ENCODE results near the gene CAPS. TPM values are rescaled to one million over a fixed set of nuclear protein-coding genes. Genes with fewer than 3 reads are reported as not detected.

CAPS gene
- total RNA-seq (2021): 32.0 and 41.5 TPM in 2 replicates
- Bru-seq, nascent RNA: percentile 41 among the genes with signal in this experiment
- BruChase-seq, experiment 1, labeled RNA remaining after a 2-hour chase: percentile 59 among the genes with signal in this experiment
- percentile 79 among the genes with signal in this experiment for BruChase-seq, experiment 2, labeled RNA remaining after a 6-hour chase
- long read RNA-seq, transcript CAPS-203 (5 exons, 3,750 nt): major isoform, 40 of 54 reads
- long read RNA-seq, partial matches to known transcripts: 12 of 54 reads
- long read RNA-seq, other reads (novel, unspliced or antisense): 2 of 54 reads

DNA sequence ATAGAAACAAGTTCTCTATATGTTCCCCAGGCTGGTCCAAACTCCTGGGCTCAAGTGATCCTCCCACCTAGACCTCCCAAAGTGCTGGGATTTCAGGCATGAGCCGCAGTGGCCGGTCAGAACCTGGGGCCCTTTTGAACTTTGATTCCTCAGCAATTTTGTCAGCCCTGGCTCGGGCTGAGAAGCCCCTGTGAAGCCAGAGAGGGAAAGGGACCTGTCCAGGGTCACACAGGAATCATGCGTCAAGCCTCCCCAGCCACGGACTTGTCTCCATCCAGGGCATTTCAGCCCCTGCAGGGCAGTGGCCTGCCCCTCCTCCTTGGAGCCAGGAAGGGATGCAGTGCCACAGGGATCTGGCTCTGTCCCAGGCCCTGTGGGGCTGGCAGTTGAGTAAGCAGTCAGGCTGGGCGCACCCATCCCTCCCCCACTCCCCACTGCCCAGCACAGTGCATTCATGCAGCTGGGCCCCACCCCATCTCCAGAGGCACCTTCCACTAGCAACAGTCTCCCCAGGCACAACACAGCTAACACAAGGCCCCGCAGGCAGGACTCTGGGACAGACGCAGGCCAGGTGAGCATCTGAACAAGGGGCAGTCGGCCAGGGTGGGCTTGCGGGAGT is at the start of gene CAPS:
CAPS (plus strand) TSS at position 516 of the 619 bp plus-strand sequence. CDS start 153 bp downstream, outside the sequence.
- Histone ChIP-seq H3K4me2 (peak within 1 kb of the TSS; percentile 86), H3F3A (ENCODE audit: insufficient read depth, low read depth) (no peaks in the 10 kb centered on the region; the same call in none of the 2 replicates), H3K4me1 (replicated peaks; ENCODE audit: insufficient read depth) (peaks cover 24% of the 10 kb centered on the region), H3K27ac (peak within 1 kb of the TSS; percentile 52; the same call in 1 of the 2 replicates), H2AFZ (no peak within 1 kb of the TSS), H3K9me2 (ENCODE audit: insufficient read depth) (no peaks in the 10 kb centered on the region), H3K4me3 (peak within 1 kb of the TSS; percentile 61), H4K20me1 (ENCODE audit: insufficient read depth) (no peaks in the 10 kb centered on the region), H3K9me3 (ENCODE audit: insufficient read depth, low read depth) (no peaks in the 10 kb centered on the region), H3K36me3 (ENCODE audit: low read depth) (no peaks in the 10 kb centered on the region), H3K79me2 (ENCODE audit: low read depth) (no peaks in the 10 kb centered on the region), H3K27me3 (ENCODE audit: insufficient read depth, low read depth) (no peaks in the 10 kb centered on the region)
- DNase-seq: peak; percentile 74 to 85
- POLR2A ChIA-PET (ENCODE audit: unreplicated experiment): interaction anchor here (0.6 kb wide), 1 partner anchor 86 kb away, joined by 5 read pairs; no protein-coding TSS in a partner anchor
- TF ChIP-seq CTCF (conservative IDR thresholded peaks at IDR 0.05): no peak
- TF ChIP-seq EZH2 (IDR thresholded peaks at IDR 0.05; ENCODE audit: low read depth): no peak
- intact Hi-C loops (cut with micrococcal nuclease; ENCODE audit: unreplicated experiment): loop anchor here (1.0 kb wide), 1 partner anchor 10 kb away; the partner anchor contains the start of gene VMAC
- CTCF ChIA-PET: no interaction called here
- BruUV-seq (replicated peaks): no TSS peak

DNA sequence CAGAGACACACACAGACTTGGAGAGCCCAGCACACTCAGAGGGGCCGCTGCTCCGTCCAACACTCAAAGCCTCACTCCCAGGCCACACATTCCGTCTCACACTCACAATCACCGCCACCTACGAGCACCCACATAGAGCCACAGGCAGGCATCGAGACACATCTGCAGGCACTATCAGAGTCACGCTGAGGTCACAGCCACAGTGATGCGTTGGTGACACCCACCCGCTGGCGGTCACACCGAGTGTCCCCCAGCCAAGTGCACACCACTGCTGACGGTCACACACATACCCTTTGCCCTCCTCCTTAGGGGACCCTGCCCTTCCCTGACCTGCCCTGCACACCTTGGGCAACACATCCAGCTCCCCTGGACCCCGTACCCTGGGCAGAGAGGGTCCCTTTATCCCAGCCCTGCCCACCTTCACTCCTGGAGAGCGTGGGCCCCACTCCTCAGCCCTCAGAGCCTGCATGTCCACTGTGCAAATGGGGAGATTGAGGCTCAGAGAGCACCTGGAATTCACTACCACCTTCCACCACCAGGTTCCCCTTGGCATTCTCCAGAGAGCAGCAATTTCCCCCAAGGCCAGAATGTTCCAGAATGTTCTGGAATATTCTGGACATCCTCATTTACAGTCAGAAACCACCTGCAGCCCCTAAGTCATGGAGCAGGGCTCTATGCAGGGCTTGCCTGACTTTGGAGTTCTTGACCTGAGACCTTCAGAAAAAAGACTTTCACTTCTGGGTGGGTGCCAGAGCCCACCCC is 49.1 kb upstream of the CAPS start:
- Histone ChIP-seq H3F3A (ENCODE audit: insufficient read depth, low read depth) (no peaks in the 10 kb centered on the region), H3K9me3 (ENCODE audit: insufficient read depth, low read depth) (no peaks in the 10 kb centered on the region), H3K9me2 (ENCODE audit: insufficient read depth) (no peaks in the 10 kb centered on the region), H3K27me3 (ENCODE audit: insufficient read depth, low read depth) (no peaks in the 10 kb centered on the region), H3K79me2 (ENCODE audit: low read depth) (no peaks in the 10 kb centered on the region), H2AFZ (no peak overlapping the region), H3K4me2 (no peak overlapping the region), H3K4me1 (replicated peaks; ENCODE audit: insufficient read depth) (no peaks in the 10 kb centered on the region), H3K4me3 (no peak overlapping the region), H4K20me1 (ENCODE audit: insufficient read depth) (no peaks in the 10 kb centered on the region), H3K36me3 (ENCODE audit: low read depth) (no peaks in the 10 kb centered on the region), H3K27ac (no peak overlapping the region)
- POLR2A ChIA-PET (ENCODE audit: unreplicated experiment): no interaction called here
- no peak for DNase-seq
- CTCF ChIA-PET: no interaction called here
- no TSS peak for BruUV-seq (replicated peaks)
- TF ChIP-seq EZH2 (IDR thresholded peaks at IDR 0.05; ENCODE audit: low read depth) (no peak), CTCF (conservative IDR thresholded peaks at IDR 0.05) (no peak; the same call in 1 of the 2 replicates)
- intact Hi-C loops (cut with micrococcal nuclease; ENCODE audit: unreplicated experiment): no loop called here

DNA sequence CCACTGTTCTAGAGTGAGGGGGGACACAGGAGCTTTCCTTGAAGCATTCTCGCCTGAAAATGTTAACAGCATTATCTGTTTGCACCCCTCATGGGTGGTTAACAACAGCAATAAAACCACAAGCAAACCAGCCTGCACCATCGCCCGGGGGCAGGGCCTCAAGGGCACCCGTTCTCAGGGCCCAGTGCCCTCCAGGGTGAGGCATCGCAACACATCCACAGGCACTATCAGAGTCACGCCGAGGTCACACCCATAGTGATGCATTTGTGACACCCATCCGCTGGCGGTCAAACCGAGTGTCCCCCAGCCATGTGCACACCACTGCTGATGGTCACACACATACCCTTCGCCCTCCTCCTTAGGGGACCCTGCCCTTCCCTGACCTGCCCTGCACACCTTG is 48.3 kb upstream of the CAPS start:
- no peak for DNase-seq

More for the DNA sequence above, 48.3 kb upstream of the CAPS start:
- no peak for TF ChIP-seq EZH2 (IDR thresholded peaks at IDR 0.05; ENCODE audit: low read depth)
- no peak for TF ChIP-seq CTCF (conservative IDR thresholded peaks at IDR 0.05)
- Histone ChIP-seq H3K9me2 (ENCODE audit: insufficient read depth) (no peaks in the 10 kb centered on the region), H3F3A (ENCODE audit: insufficient read depth, low read depth) (no peaks in the 10 kb centered on the region), H3K36me3 (ENCODE audit: low read depth) (no peaks in the 10 kb centered on the region), H3K79me2 (ENCODE audit: low read depth) (no peaks in the 10 kb centered on the region), H3K27me3 (ENCODE audit: insufficient read depth, low read depth) (no peaks in the 10 kb centered on the region), H2AFZ (no peak overlapping the region), H3K4me2 (no peak overlapping the region), H3K27ac (no peak overlapping the region), H3K9me3 (ENCODE audit: insufficient read depth, low read depth) (no peaks in the 10 kb centered on the region), H3K4me3 (no peak overlapping the region), H4K20me1 (ENCODE audit: insufficient read depth) (no peaks in the 10 kb centered on the region), H3K4me1 (replicated peaks; ENCODE audit: insufficient read depth) (no peaks in the 10 kb centered on the region)
- ChIA-PET POLR2A (ENCODE audit: unreplicated experiment) (no interaction called here), CTCF (no interaction called here)
- no TSS peak for BruUV-seq (replicated peaks)
- intact Hi-C loops (cut with micrococcal nuclease; ENCODE audit: unreplicated experiment): no loop called here
